Right lobe of liver (tissue), 6 donors: Measurements from ENCODE around the gene NEDD9. TPM values are rescaled to one million over a fixed set of nuclear protein-coding genes. Genes with fewer than 3 reads are reported as not detected.

Experiments
- ATAC-seq, 4 donors: fragments of 200-7000 bp; cut with Tn5 transposase; one replicate each; pipeline ENCODE4 v1.9.1; 2020; ENCODE audit warnings: mild to moderate bottlenecking in 4 of 4, moderate library complexity in 4 of 4
- DNase-seq, 3 donors: peaks; one replicate each; pipeline ENCODE4 v3.0.0-alpha.2; 2020
- H3K27ac ChIP-seq, 3 donors: fragments of 200-600 bp; one replicate each; pipeline ENCODE4 v1.8.0; 2022
- H3K27me3 ChIP-seq, 2 donors: fragments of 200-600 bp; one replicate each; pipeline ENCODE4 v1.8.0; 2022
- H3K36me3 ChIP-seq, 4 donors: fragments of 200-600 bp; sonication (generic) in 1 of 4; one replicate each; pipeline versions ENCODE4 v1.5.1 to v1.8.0; 2017 to 2022; ENCODE audit warnings: control low read depth in 1 of 4
- H3K4me1 ChIP-seq, 4 donors: fragments of 200-600 bp; sonication (generic) in 1 of 4; one replicate each; pipeline versions ENCODE4 v1.5.1 to v1.8.0; 2017 to 2022; ENCODE audit warnings: control low read depth in 1 of 4
- H3K4me3 ChIP-seq, 3 donors: fragments of 200-600 bp; one replicate each; pipeline ENCODE4 v1.8.0; 2022
- H3K9me3 ChIP-seq, 4 donors: fragments of 200-600 bp; sonication (generic) in 1 of 4; one replicate each; pipeline versions ENCODE4 v1.5.1 to v1.8.0; 2017 to 2022; ENCODE audit warnings: control low read depth in 1 of 4
- CTCF ChIP-seq, 4 donors: fragments of 200-600 bp in 3 of 4; fragments of 450-650 bp in 1 of 4; IDR thresholded peaks; one replicate each; pipeline versions ENCODE4 v1.5.1 to v1.8.0; 2016 to 2022; ENCODE audit warnings: antibody characterized with exemption in 4 of 4, mild to moderate bottlenecking in 2 of 4
- POLR2A ChIP-seq: fragments of 450-650 bp; IDR thresholded peaks from one replicate; pipeline ENCODE4 v1.6.1; 2017; ENCODE audit warnings: antibody characterized with exemption, mild to moderate bottlenecking
- WGBS: methylation state at CpG from one replicate; pipeline ENCODE4 v1.1.6; 2018; ENCODE audit warnings: low coverage, low lambda C conversion rate; ENCODE audit not compliant: insufficient coverage; ENCODE audit errors: missing lambda C conversion rate; 5-methylcytosine and 5-hydroxymethylcytosine counted together
- intact Hi-C, 2 donors: fragments of 100-400 bp; cut with DNase I; formaldehyde crosslinking; loops; one replicate each; pipeline versions ENCODE4 v1.11.2 to v1.14.1; 2022
- total RNA-seq, 6 experiments: library from RNA; depleted of rRNA in 2 of 6; stranded (reverse); fragments of >200 nt in 2 of 6; fragmentation: NEBNext Ultra II Directional in 3 of 6; extraction: Animal tissue kit (Norgen Biotek cat#: 25700) in 3 of 6; gene quantifications; one replicate each; pipeline versions ENCODE4 v1.1.0 to v1.2.4, GENCODE V29; 2016 to 2023
- donor health status: DM: no; HTN: yes; CAD: no.
- donor health status: DM: no; HTN: no; CAD: no.
- donor health status: DM: no; HTN: no; CAD: no.
- donor health status: DM: no; HTN: yes; CAD: no.
- donor health status: DM: no; HTN: yes; CAD: no.

NEDD9 gene
- total RNA-seq, 6 experiments from 2014 or later, result 5.1 to 59.8 (median 26.2) TPM

DNA sequence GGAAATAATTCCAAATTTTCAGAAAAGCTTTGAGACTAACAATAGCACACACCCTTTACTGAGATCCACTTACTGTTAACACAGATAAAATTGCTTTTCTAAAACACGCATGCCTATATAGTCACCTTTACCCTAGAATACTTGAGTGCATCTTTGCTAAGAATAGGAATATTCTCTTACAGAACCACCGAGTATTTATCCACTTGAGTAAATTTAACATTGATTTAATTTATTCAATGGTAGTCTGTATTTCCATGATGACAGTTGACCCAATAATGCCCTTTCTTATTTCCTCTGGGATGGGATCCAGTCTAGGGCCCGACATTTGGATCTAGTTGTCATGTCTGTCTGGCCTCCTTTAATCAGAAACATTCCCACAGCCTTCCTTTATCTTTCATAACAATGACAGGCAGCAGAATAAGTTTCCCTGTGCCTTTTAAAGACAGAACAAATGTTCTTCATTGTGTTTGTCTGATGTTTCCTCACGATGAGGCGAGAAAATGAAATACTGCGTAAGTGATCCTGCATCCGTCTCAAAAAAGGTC lies 64.3 kb downstream of the NEDD9 start:
- peaks cover 0 to 5% (median 0%) of the 10 kb centered on the region in 4 donors for H3K4me1 ChIP-seq
- no peak overlapping the region for H3K4me3 ChIP-seq
- no peaks in the 10 kb centered on the region for H3K36me3 ChIP-seq
- DNase-seq (no peak), ATAC-seq (peak in 3 of 4 donors; percentile 18 to 49 (median 32))
- H3K27ac ChIP-seq, result no peak overlapping the region
- no peak for TF ChIP-seq CTCF (IDR thresholded peaks at IDR 0.05)
- H3K9me3 ChIP-seq, result no peaks in the 10 kb centered on the region
- intact Hi-C loops, result no loop called here
- no peaks in the 10 kb centered on the region for H3K27me3 ChIP-seq
- 52% methylated on average over 7 of the region's 7 CpGs for WGBS

- no peaks in the 10 kb centered on the region for H3K27me3 ChIP-seq
- no peak overlapping the region for H3K27ac ChIP-seq
- TF ChIP-seq CTCF (IDR thresholded peaks at IDR 0.05), result no peak
- TF ChIP-seq POLR2A, result no peak
- DNase-seq (no peak), ATAC-seq (no peak)
- no peaks in the 10 kb centered on the region for H3K9me3 ChIP-seq
- H3K4me3 ChIP-seq, result no peak overlapping the region
- no peaks in the 10 kb centered on the region for H3K4me1 ChIP-seq
- intact Hi-C loops, result no loop called here
- H3K36me3 ChIP-seq, result no peaks in the 10 kb centered on the region
- 43% methylated on average over 1 of the region's 4 CpGs for WGBS
Observed at GRCh38 chr6:11166948-11167347, 65.5 kb downstream of the NEDD9 start.

- no peak overlapping the region for H3K4me3 ChIP-seq
- no peaks in the 10 kb centered on the region for H3K9me3 ChIP-seq
- intact Hi-C loops, result no loop called here
- H3K27ac ChIP-seq, result no peak overlapping the region
- DNase-seq (no peak), ATAC-seq (peak in 2 of 4 donors; percentile 41 to 60)
- no peak for TF ChIP-seq POLR2A
- no peak for TF ChIP-seq CTCF (IDR thresholded peaks at IDR 0.05)
- no peaks in the 10 kb centered on the region for H3K4me1 ChIP-seq
- H3K36me3 ChIP-seq, result no peaks in the 10 kb centered on the region
- no peaks in the 10 kb centered on the region for H3K27me3 ChIP-seq
- WGBS, result 63% methylated on average over 18 of the region's 20 CpGs
Observed at GRCh38 chr6:11164717-11165646, 67.5 kb downstream of the NEDD9 start.

DNA sequence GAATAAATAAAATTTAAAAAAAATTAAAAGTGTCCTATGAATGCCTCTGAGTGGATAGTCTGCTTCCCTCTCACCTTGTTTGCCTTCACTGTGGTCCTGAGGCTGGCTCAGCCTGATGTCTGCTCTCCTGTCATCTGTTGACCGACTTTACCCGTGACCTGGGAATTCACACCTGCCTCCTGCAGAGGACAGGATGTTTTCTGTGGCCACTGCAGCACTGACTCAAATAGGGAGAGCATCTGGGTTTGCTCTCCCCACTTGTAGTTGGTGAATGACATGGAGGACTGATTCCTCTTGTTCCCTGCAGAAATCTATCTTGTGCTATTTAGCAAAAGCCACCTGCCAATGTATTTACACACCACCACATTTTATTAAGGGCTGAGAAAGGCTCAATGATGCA lies 68.5 kb downstream of the NEDD9 start:
- H3K36me3 ChIP-seq, result no peaks in the 10 kb centered on the region
- DNase-seq, result no peak
- no peak overlapping the region for H3K27ac ChIP-seq
- intact Hi-C loops, result no loop called here
- no peaks in the 10 kb centered on the region for H3K27me3 ChIP-seq
- no peak for TF ChIP-seq CTCF (IDR thresholded peaks at IDR 0.05)
- H3K4me1 ChIP-seq, result no peaks in the 10 kb centered on the region
- H3K4me3 ChIP-seq, result no peak overlapping the region
- H3K9me3 ChIP-seq, result no peaks in the 10 kb centered on the region
- WGBS, result 100% methylated on average over 1 of the region's 2 CpGs
- no peak for ATAC-seq
